OCI-LY1 (cell line): ENCODE measurements around the gene SCAP.

Experiments used
- H2AFZ ChIP-seq: fragments of 200-600 bp; sonication (generic), shearing (Covaris generic); 2 replicates; pipeline ENCODE4 v1.6.0; 2014; ENCODE audit warnings: antibody characterized with exemption, mild to moderate bottlenecking, low read length
- H3F3A ChIP-seq: fragments of 200-600 bp; sonication (generic), shearing (Covaris generic); 2 replicates; pipeline ENCODE4 v1.6.0; 2014; ENCODE audit warnings: mild to moderate bottlenecking, antibody characterized with exemption, low read length, moderate library complexity; ENCODE audit not compliant: insufficient read depth
- H3K27ac ChIP-seq: fragments of 200-600 bp; sonication (generic); 2 replicates; pipeline ENCODE4 v1.5.1; 2014; ENCODE audit warnings: low read length, mixed run types, mild to moderate bottlenecking, low read depth; ENCODE audit not compliant: poor library complexity, severe bottlenecking
- H3K27me3 ChIP-seq: fragments of 200-600 bp; sonication (generic); 2 replicates; pipeline ENCODE4 v1.6.0; 2014; ENCODE audit warnings: antibody characterized with exemption, mild to moderate bottlenecking, low read length, moderate library complexity; ENCODE audit not compliant: insufficient read depth
- H3K36me3 ChIP-seq: fragments of 200-600 bp; sonication (generic); 2 replicates; pipeline ENCODE4 v1.6.1; 2014; ENCODE audit warnings: mild to moderate bottlenecking, antibody characterized with exemption, low read length, moderate library complexity, mixed read lengths; ENCODE audit not compliant: insufficient read depth
- H3K4me1 ChIP-seq: fragments of 200-600 bp; sonication (generic); 2 replicates; pipeline ENCODE4 v1.5.1; 2014; ENCODE audit warnings: mild to moderate bottlenecking, low read length, moderate library complexity; ENCODE audit not compliant: insufficient read depth, severe bottlenecking
- H3K4me2 ChIP-seq: fragments of 200-600 bp; sonication (generic), shearing (Covaris generic); 2 replicates; pipeline ENCODE4 v1.6.1; 2014; ENCODE audit warnings: low read length
- H3K4me3 ChIP-seq: fragments of 200-600 bp; sonication (generic); 2 replicates; pipeline ENCODE4 v1.5.1; 2014; ENCODE audit warnings: low read length, low read depth, mild to moderate bottlenecking, mixed read lengths; ENCODE audit not compliant: poor library complexity, severe bottlenecking
- H3K79me2 ChIP-seq: fragments of 200-600 bp; shearing (Covaris generic); 2 replicates; pipeline ENCODE4 v1.6.1; 2016; ENCODE audit warnings: mixed run types, low read length, mixed read lengths; ENCODE audit not compliant: insufficient read depth
- H3K9ac ChIP-seq: fragments of 200-600 bp; sonication (generic), shearing (Covaris generic); 2 replicates; pipeline ENCODE4 v1.6.1; 2014; ENCODE audit warnings: mild to moderate bottlenecking, low read length, mixed read lengths
- H3K9me2 ChIP-seq: fragments of 200-600 bp; sonication (generic), shearing (Covaris generic); 2 replicates; pipeline ENCODE4 v1.6.1; 2014; ENCODE audit warnings: low read depth, mild to moderate bottlenecking, low read length, mixed read lengths
- H3K9me3 ChIP-seq: fragments of 200-600 bp; shearing (Covaris generic); 2 replicates; pipeline ENCODE4 v1.6.1; 2014; ENCODE audit warnings: low read length, mixed read lengths
- H4K20me1 ChIP-seq: fragments of 200-600 bp; sonication (generic), shearing (Covaris generic); 2 replicates; pipeline ENCODE4 v1.6.0; 2016; ENCODE audit warnings: mild to moderate bottlenecking, low read length; ENCODE audit not compliant: insufficient read depth
- EZH2 ChIP-seq: fragments of 200-600 bp; sonication (generic), shearing (Covaris generic); IDR thresholded peaks from 2 replicates; pipeline ENCODE4 v1.8.0; 2017; ENCODE audit warnings: borderline replicate concordance, mixed run types, mild to moderate bottlenecking, antibody characterized with exemption, low read length, moderate library complexity, mixed read lengths
- TF ChIP-seq, protein P1 (sequence below): fragments of 200-600 bp; sonication (generic), shearing (Covaris generic); IDR thresholded peaks from 2 replicates; pipeline ENCODE4 v1.5.1; 2017; ENCODE audit warnings: mild to moderate bottlenecking, antibody characterized with exemption, low read length, moderate library complexity, mixed read lengths

Gene SCAP

DNA sequence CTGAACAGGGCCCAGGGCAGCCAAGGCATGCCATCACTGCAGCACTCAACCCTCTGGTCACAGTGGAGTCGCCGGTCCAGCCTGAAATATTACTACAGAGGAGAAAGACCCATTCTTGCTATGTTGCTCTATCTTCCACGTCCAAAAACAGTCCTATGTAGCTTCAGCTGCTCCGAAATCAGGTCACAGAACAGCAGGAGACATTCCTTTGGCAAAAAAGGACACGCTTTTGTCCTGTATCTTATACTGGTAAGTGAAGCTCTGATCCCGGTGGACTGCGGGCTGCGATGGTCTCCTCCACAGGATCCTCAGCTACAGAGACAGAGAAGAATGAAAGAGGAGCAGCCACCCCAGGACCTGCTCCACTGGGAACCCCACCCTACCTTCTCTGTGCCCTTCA, 20.1 kb upstream of the SCAP start:
- H3K4me1 ChIP-seq = peaks cover 15% of the 10 kb centered on the region
- H3K9ac ChIP-seq = no peak overlapping the region
- TF ChIP-seq, protein P1, sequence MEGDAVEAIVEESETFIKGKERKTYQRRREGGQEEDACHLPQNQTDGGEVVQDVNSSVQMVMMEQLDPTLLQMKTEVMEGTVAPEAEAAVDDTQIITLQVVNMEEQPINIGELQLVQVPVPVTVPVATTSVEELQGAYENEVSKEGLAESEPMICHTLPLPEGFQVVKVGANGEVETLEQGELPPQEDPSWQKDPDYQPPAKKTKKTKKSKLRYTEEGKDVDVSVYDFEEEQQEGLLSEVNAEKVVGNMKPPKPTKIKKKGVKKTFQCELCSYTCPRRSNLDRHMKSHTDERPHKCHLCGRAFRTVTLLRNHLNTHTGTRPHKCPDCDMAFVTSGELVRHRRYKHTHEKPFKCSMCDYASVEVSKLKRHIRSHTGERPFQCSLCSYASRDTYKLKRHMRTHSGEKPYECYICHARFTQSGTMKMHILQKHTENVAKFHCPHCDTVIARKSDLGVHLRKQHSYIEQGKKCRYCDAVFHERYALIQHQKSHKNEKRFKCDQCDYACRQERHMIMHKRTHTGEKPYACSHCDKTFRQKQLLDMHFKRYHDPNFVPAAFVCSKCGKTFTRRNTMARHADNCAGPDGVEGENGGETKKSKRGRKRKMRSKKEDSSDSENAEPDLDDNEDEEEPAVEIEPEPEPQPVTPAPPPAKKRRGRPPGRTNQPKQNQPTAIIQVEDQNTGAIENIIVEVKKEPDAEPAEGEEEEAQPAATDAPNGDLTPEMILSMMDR = no peak
- no peak for TF ChIP-seq EZH2
- no peaks in the 10 kb centered on the region for H3F3A ChIP-seq
- H4K20me1 ChIP-seq = no peaks in the 10 kb centered on the region
- no peak overlapping the region for H3K27ac ChIP-seq
- no peak overlapping the region for H3K4me3 ChIP-seq
- H3K4me2 ChIP-seq = no peak overlapping the region
- no peaks in the 10 kb centered on the region for H3K9me2 ChIP-seq
- no peak overlapping the region for H2AFZ ChIP-seq
- no peaks in the 10 kb centered on the region for H3K27me3 ChIP-seq
- H3K36me3 ChIP-seq = peaks cover 57% of the 10 kb centered on the region
- H3K9me3 ChIP-seq = no peaks in the 10 kb centered on the region
- H3K79me2 ChIP-seq = no peaks in the 10 kb centered on the region

DNA sequence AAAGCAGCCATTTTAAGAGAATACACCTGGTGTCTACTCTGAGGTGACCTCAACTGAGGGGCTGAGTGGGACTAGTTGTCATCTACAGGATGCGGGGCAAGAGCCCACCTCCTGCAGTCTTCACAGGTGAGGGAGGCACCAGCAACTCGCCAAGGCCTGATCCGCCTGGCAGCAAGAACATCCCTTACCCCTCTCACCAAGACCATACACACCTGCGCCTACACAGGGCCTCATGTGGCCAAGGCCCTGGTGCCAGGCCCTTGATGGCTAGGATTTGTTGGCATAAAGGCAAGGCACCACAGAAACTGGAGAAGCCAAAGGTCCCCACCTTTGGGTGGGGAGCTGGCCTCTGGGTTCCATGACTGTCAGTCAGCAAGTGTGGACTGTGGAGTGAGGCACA, 19.4 kb upstream of the SCAP start:
- Histone ChIP-seq H3F3A (no peaks in the 10 kb centered on the region), H3K9me2 (no peaks in the 10 kb centered on the region), H4K20me1 (no peaks in the 10 kb centered on the region), H3K27me3 (no peaks in the 10 kb centered on the region), H3K9me3 (no peaks in the 10 kb centered on the region), H3K4me2 (no peak overlapping the region), H3K9ac (no peak overlapping the region), H3K27ac (no peak overlapping the region), H3K4me3 (no peak overlapping the region), H3K4me1 (peaks cover 15% of the 10 kb centered on the region), H2AFZ (no peak overlapping the region), H3K79me2 (no peaks in the 10 kb centered on the region), H3K36me3 (peaks cover 50% of the 10 kb centered on the region)
- TF ChIP-seq, protein P1 = no peak
- TF ChIP-seq EZH2 = no peak

DNA sequence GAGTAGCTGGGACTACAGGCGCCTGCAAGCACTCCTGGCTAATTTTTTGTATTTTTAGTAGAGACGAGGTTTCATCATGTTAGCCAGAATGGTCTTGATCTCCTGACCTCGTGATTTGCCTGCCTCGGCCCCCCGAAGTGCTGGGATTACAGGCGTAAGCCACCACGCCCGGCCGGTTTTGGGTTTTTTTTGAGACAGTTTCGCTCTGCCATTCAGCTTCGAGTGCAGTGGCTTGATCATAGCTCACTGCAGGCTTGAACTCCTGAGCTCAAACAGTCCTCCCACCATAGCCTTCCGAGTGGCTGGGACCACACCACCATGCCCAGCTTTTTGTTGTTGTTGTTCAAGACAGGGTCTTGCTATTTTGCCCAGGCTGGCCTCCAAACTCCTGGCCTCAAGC, 16.0 kb upstream of the SCAP start:
- Histone ChIP-seq H3K9me3 (no peaks in the 10 kb centered on the region), H3K27me3 (no peaks in the 10 kb centered on the region), H3K36me3 (peaks cover 39% of the 10 kb centered on the region), H3K27ac (no peak overlapping the region), H3K4me3 (no peak overlapping the region), H3K4me2 (no peak overlapping the region), H2AFZ (no peak overlapping the region), H4K20me1 (no peaks in the 10 kb centered on the region), H3F3A (no peaks in the 10 kb centered on the region), H3K9me2 (no peaks in the 10 kb centered on the region), H3K9ac (no peak overlapping the region), H3K4me1 (peaks cover 15% of the 10 kb centered on the region), H3K79me2 (no peaks in the 10 kb centered on the region)
- TF ChIP-seq EZH2 = no peak
- TF ChIP-seq, protein P1 = no peak
